BE2C (cell line): ENCODE results near the gene FGF11.

Source experiments
- DNase-seq: peaks from one replicate; pipeline ENCODE4 v3.0.0-alpha.2; 2020
- H3K27me3 ChIP-seq: fragments of 250-450 bp; sonication (Bioruptor Pico); 2 replicates; pipeline ENCODE4 v1.5.1; 2020; ENCODE audit warnings: mild to moderate bottlenecking
- H3K36me3 ChIP-seq: fragments of 250-450 bp; sonication (Bioruptor Pico); 2 replicates; pipeline ENCODE4 v1.5.1; 2020; ENCODE audit warnings: mild to moderate bottlenecking
- H3K4me1 ChIP-seq: fragments of 250-450 bp; sonication (Bioruptor Pico); 2 replicates; pipeline ENCODE4 v1.5.1; 2020
- H3K4me3 ChIP-seq: 2 replicates; pipeline ENCODE4 v1.5.1; 2011; ENCODE audit warnings: low read depth, low read length
- H3K9me3 ChIP-seq: fragments of 250-450 bp; sonication (Bioruptor Pico); 2 replicates; pipeline ENCODE4 v1.5.1; 2020
- CTCF ChIP-seq: IDR thresholded peaks from 2 replicates; pipeline ENCODE4 v1.5.1; 2012; ENCODE audit warnings: mild to moderate bottlenecking, low read depth, low read length

FGF11 gene

GRCh38 chr17:7413346-7413985, 25.8 kb upstream of the FGF11 start:
- H3K9me3 ChIP-seq: no peaks in the 10 kb centered on the region
- H3K4me3 ChIP-seq: no peak overlapping the region
- H3K4me1 ChIP-seq: no peaks in the 10 kb centered on the region
- no peaks in the 10 kb centered on the region for H3K36me3 ChIP-seq
- no peak for TF ChIP-seq CTCF
- no peaks in the 10 kb centered on the region for H3K27me3 ChIP-seq
- no peak for DNase-seq

- Histone ChIP-seq H3K36me3 (no peaks in the 10 kb centered on the region), H3K9me3 (no peaks in the 10 kb centered on the region), H3K4me3 (no peak overlapping the region), H3K4me1 (no peaks in the 10 kb centered on the region), H3K27me3 (no peaks in the 10 kb centered on the region)
- TF ChIP-seq CTCF: no peak
- no peak for DNase-seq
These were observed 24.5 kb upstream of the FGF11 start for GRCh38 chr17:7414837-7415236.

GRCh38 chr17:7415784-7416183, 23.5 kb upstream of the FGF11 start:
- no peak for TF ChIP-seq CTCF
- no peak overlapping the region for H3K4me3 ChIP-seq
- H3K36me3 ChIP-seq: no peaks in the 10 kb centered on the region
- H3K27me3 ChIP-seq: no peaks in the 10 kb centered on the region
- no peak for DNase-seq
- no peaks in the 10 kb centered on the region for H3K9me3 ChIP-seq
- no peaks in the 10 kb centered on the region for H3K4me1 ChIP-seq

- no peak for TF ChIP-seq CTCF
- no peaks in the 10 kb centered on the region for H3K4me1 ChIP-seq
- no peaks in the 10 kb centered on the region for H3K9me3 ChIP-seq
- H3K36me3 ChIP-seq: no peaks in the 10 kb centered on the region
- no peaks in the 10 kb centered on the region for H3K27me3 ChIP-seq
- DNase-seq: no peak
- H3K4me3 ChIP-seq: no peak overlapping the region
These were observed 23.0 kb upstream of the FGF11 start for GRCh38 chr17:7416323-7416722.

- Histone ChIP-seq H3K4me1 (no peaks in the 10 kb centered on the region), H3K27me3 (no peaks in the 10 kb centered on the region), H3K36me3 (no peaks in the 10 kb centered on the region), H3K9me3 (no peaks in the 10 kb centered on the region), H3K4me3 (no peak overlapping the region)
- DNase-seq: no peak
- no peak for TF ChIP-seq CTCF
These were observed 22.2 kb upstream of the FGF11 start for GRCh38 chr17:7417056-7417655.

GRCh38 chr17:7418472-7419152, 20.7 kb upstream of the FGF11 start:
- H3K27me3 ChIP-seq: no peaks in the 10 kb centered on the region
- no peaks in the 10 kb centered on the region for H3K36me3 ChIP-seq
- H3K4me3 ChIP-seq: no peak overlapping the region
- no peak for DNase-seq
- TF ChIP-seq CTCF: no peak
- H3K4me1 ChIP-seq: no peaks in the 10 kb centered on the region
- H3K9me3 ChIP-seq: no peaks in the 10 kb centered on the region
